Brain microvascular endothelial cell (primary cell): Measurements from ENCODE around the gene GDF11.

Source experiments
- DNase-seq: peaks from one replicate; pipeline ENCODE4 v3.0.0-alpha.2; 2020
- H3K27ac ChIP-seq: fragments of 250-450 bp; sonication (Bioruptor Pico); 2 replicates; pipeline ENCODE4 v1.5.1; 2020; ENCODE audit warnings: mild to moderate bottlenecking, moderate library complexity
- H3K27me3 ChIP-seq: fragments of 250-450 bp; sonication (Bioruptor Pico); replicated peaks from 2 replicates; pipeline ENCODE4 v1.5.1; 2020; ENCODE audit warnings: mild to moderate bottlenecking
- H3K36me3 ChIP-seq: fragments of 250-450 bp; sonication (Bioruptor Pico); replicated peaks from 2 replicates; pipeline ENCODE4 v1.5.1; 2020; ENCODE audit warnings: mild to moderate bottlenecking
- H3K4me3 ChIP-seq: 2 replicates; pipeline ENCODE4 v1.5.1; 2011; ENCODE audit warnings: low read depth, mild to moderate bottlenecking, control low read depth, low read length, moderate library complexity
- in situ Hi-C: cut with HindIII; loops from 2 replicates; pipeline ENCODE4 v1.10.0; 2017; ENCODE audit warnings: low sequenced_read_pairs, low pct_ligation_motif_present
- TF ChIP-seq, protein P1 (sequence below): IDR thresholded peaks from 2 replicates; pipeline ENCODE4 v1.5.1; 2011; ENCODE audit warnings: low read depth, mild to moderate bottlenecking, moderate library complexity, low read length, control low read depth, inconsistent platforms; ENCODE audit errors: missing control alignments

Gene GDF11

DNA sequence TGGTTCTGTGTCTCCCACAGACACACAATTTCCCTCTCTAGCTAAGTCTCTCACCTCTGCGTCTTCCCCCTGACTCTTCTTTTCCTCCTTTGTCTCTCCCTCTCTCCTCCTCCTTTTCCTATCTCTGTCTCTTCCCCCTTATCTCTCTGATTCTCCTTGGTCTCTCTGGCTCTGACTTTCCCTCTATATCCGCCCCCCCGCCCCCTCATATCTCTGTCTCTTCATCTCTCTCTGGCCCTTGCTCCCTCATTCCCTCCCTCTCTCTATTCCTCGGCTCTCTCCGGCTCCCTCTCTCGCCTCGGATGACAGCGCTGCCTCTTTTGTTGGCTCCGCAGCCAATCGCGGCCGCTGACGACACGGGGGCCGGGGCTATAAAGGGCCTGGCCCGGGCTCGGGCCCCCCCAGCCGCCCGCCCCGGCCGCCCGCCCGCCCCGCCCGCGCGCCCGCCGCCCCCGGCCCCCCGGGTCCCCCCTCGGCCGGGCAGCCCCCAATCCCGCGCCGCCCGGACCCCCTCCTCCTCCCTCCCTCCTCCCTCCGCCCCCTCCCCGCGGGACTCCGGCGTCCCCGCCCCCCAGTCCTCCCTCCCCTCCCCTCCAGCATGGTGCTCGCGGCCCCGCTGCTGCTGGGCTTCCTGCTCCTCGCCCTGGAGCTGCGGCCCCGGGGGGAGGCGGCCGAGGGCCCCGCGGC is at the start of gene GDF11:
GDF11 (plus strand) TSS at position 404 of the 687 bp plus-strand sequence; CDS start at position 599, 195 bp downstream.
- Histone ChIP-seq H3K4me3 (peak within 1 kb of the TSS; percentile 72), H3K27me3 (no peaks in the 10 kb centered on the region), H3K36me3 (no peaks in the 10 kb centered on the region), H3K27ac (no peak within 1 kb of the TSS)
- TF ChIP-seq, protein P1, sequence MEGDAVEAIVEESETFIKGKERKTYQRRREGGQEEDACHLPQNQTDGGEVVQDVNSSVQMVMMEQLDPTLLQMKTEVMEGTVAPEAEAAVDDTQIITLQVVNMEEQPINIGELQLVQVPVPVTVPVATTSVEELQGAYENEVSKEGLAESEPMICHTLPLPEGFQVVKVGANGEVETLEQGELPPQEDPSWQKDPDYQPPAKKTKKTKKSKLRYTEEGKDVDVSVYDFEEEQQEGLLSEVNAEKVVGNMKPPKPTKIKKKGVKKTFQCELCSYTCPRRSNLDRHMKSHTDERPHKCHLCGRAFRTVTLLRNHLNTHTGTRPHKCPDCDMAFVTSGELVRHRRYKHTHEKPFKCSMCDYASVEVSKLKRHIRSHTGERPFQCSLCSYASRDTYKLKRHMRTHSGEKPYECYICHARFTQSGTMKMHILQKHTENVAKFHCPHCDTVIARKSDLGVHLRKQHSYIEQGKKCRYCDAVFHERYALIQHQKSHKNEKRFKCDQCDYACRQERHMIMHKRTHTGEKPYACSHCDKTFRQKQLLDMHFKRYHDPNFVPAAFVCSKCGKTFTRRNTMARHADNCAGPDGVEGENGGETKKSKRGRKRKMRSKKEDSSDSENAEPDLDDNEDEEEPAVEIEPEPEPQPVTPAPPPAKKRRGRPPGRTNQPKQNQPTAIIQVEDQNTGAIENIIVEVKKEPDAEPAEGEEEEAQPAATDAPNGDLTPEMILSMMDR: no peak
- peak; percentile 53 for DNase-seq
- in situ Hi-C loops: no loop called here

DNA sequence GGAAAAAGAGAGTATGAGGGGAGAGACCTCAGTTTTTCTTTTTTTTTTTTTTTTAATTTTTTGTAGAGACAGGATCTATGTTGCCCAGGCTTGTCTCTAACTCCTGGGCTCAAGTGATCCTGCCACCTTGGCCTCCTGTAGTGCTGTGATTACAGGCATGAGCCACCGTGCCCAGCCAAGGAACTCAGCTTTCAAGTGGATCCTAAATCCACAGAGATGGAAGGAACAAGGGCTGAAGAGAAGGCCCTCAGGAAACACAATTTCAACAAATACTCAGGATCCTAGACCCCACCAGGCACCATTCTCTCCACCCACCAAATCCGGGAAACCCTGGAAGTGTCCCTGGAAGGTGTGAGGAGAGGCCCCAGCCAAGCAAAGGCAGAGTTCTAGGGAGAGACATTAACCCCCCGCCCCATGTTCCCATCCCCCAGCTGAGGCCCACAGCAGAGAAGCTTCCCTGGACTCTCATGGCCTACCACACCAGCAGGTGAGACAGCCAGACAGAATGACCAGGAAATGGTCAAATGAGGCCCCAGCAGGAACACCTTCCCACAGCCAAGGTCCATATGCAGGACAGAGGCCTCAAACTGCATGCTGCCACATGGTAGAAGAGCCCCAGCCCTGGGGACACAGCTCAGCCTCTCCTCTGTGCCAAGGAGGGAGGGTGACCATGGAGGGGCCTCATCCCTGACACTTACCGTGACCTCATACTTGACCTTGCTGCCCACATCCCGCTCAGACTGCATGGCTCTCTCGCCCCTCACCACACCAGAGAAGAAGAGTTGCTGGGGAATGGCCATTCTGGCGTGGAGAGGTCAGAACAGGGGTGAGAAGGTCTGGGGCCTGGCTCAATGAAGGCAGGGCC is 49.4 kb upstream of the GDF11 start:
- no peak for DNase-seq
- TF ChIP-seq, protein P1: no peak
- in situ Hi-C loops: no loop called here
- Histone ChIP-seq H3K27ac (no peak overlapping the region), H3K36me3 (no peaks in the 10 kb centered on the region), H3K4me3 (no peak overlapping the region), H3K27me3 (no peaks in the 10 kb centered on the region)

DNA sequence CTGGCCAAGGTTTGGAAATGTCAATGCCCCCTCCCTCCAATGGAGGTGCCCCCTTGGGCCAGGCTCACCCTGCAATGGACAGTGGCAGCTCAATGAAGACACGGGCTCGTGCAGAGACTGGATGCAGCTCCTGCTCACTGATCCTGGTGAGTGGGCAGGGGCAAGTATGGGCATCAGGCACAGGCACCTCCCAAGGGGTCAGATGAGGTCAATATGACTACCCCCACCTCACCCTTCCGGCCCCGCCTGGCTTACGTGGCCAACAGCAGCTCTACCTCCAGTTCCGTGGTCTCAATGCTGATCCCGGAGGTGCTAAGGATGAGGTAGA is 48.8 kb upstream of the GDF11 start:
- TF ChIP-seq, protein P1: no peak
- no peak for DNase-seq
- no peak overlapping the region for H3K27ac ChIP-seq

DNA sequence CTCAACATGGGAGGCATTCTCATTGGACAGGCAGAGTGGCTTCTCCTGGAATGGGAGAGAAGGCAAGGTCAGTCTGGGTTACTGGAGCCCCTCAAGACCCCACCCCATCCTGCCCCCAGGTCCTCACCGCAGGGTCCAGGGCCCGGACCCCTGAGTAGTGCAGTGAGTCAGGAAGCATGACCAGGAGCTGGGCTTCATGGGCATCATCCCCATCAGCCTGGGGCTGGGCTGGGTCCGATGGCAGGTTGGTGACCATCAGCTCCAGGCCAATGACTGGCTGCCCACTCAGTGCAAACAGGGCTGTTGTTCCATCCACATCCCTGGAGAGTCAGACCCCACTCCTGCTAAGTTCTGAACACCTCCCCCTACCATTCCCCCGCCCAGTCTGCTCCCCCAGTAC is 48.3 kb upstream of the GDF11 start:
- H3K4me3 ChIP-seq: no peak overlapping the region
- in situ Hi-C loops: no loop called here
- TF ChIP-seq, protein P1: no peak
- no peaks in the 10 kb centered on the region for H3K27me3 ChIP-seq
- no peak overlapping the region for H3K27ac ChIP-seq
- no peaks in the 10 kb centered on the region for H3K36me3 ChIP-seq
- no peak for DNase-seq

More for the DNA sequence above, 48.8 kb upstream of the GDF11 start:
- Histone ChIP-seq H3K36me3 (no peaks in the 10 kb centered on the region), H3K27me3 (no peaks in the 10 kb centered on the region), H3K4me3 (no peak overlapping the region)
- in situ Hi-C loops: no loop called here

DNA sequence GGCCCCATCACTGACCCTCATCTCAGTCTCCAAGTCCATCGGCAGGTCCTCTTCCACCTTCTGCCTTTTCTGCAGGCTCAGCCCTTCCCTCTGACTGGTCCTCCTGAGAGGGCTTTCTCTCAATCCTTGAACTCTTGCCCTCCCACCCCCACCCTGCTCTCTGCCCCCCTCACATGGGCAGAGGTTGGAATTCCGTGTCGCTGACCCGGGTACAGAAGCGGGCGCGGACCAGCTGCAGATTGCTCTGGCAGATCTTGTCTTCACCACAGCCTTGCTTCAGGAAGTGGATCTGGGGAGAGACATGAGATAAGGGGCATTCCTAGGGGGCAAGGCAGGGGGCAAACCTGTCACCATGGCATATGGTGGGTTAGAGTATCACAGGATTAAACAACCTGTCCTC is 47.6 kb upstream of the GDF11 start:
- H3K27me3 ChIP-seq: no peaks in the 10 kb centered on the region
- TF ChIP-seq, protein P1: no peak
- no peaks in the 10 kb centered on the region for H3K36me3 ChIP-seq
- no peak for DNase-seq
- in situ Hi-C loops: no loop called here
- H3K4me3 ChIP-seq: no peak overlapping the region
- H3K27ac ChIP-seq: no peak overlapping the region

DNA sequence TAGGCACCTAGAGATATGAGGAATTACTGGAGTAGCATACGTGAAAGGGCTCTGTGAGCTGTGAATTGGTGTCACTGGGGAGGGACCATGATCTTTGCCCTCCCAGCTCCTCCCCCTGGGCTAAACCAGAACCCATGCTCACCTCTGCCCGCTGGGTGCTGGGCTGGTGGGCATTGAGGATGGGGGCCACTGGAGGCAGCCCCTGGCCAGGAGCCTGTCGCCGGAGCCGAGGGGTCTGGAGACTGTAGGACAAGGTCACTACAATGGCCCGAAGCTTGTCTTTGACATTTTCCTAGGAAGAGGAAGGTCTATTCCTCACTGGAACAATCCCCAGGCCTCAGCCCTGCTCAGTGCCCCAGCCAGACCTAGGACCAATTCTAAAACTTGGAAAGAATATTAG is 46.8 kb upstream of the GDF11 start:
- DNase-seq: no peak
- in situ Hi-C loops: no loop called here
- H3K27me3 ChIP-seq: no peaks in the 10 kb centered on the region
- no peak overlapping the region for H3K4me3 ChIP-seq
- TF ChIP-seq, protein P1: no peak
- H3K27ac ChIP-seq: no peak overlapping the region
- H3K36me3 ChIP-seq: no peaks in the 10 kb centered on the region
